HG02798 (cell line): ENCODE data around the gene MRPL58.

Source experiments
- ATAC-seq: cut with Tn5 transposase; IDR thresholded peaks from one replicate; pipeline ENCODE4 v1.9.1; 2021; ENCODE audit warnings: mild to moderate bottlenecking; ENCODE audit not compliant: unreplicated experiment, poor library complexity

MRPL58 gene

DNA sequence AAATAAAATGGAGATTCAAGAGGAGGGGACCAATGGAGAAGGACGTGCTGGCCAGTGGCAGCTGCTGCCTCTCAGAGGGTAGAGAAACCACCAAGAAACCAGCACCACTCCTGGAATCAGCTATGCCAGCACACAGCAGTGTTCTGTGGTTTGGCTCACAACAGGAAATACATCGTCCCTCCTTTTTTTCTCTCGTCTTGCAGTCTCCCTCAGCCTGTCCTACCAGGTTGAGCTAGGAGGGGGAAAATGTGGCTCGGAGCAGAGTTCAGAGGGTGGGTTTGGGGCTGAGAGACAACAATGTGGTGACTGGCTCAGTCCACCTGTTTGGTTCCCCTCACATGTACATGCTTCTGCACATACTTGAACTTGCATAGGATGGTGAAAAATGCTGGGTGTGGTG, 55.4 kb downstream of the MRPL58 start:
- ATAC-seq, result no peak

DNA sequence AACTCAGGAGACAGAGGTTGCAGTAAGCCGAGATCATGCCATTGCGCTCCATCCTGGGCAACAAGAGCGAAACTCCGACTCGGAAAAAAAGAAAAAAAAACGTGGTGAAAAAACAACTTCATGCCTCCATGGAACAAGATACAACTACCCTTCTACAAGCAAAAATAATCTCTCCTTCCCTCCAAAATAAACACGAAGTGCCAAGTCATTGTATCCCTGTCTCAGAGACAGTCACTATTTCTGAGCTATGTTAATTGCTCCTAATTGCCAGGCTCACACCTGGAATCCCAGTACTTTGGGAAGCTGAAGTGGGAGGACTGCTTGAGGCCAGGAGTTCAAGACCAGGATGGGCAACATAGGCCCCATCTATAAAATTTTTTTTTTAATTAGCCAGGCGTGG, 56.3 kb downstream of the MRPL58 start:
- ATAC-seq, result no peak

DNA sequence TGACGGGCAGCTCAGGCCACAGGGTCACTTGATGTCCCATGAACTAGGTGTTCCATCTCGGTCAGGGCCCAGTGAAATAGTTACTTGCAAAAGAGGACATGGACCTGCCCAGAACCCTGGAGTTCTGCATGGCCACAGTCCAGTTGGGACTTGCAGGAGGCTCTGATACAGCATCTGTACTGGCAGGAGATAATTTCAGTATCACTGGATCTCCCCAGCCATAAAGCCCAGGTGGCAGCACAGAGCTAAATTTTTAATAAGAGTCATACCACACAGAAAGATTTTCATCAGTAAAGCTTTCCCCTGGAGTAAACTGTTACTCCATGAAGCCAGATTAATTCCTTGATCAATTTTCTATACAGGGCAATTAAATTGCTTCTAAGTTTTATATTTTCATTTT, 57.3 kb downstream of the MRPL58 start:
- no peak for ATAC-seq
